Panc1 (cell line): ENCODE results near the gene MAST1. TPM values are rescaled to one million over a fixed set of nuclear protein-coding genes. Genes with fewer than 3 reads are reported as not detected.
A peak's percentile ranks its signal among the peaks of the same experiment; 100 is the strongest.
"Not testable (repeated sequence)": the region's sequence is repeated elsewhere in the genome, so short reads cannot be mapped to it uniquely, and the experiment has no call there.

Source experiments
- ATAC-seq: fragments of 200-7000 bp; cut with Tn5 transposase; 2 replicates; pipeline ENCODE4 v1.9.1; 2020; ENCODE audit warnings: mild to moderate bottlenecking, moderate library complexity
- BruUV-seq: library from RNA; stranded (reverse); fragments of 400-500 nt; replicated peaks from 2 replicates; lab custom pipeline; 2021; lab: Mats Ljungman, UMichigan
- CTCF ChIA-PET: fragments of 300-600 bp; sonication (Branson Sonifier 250); formaldehyde crosslinking; loops from one replicate; lab custom pipeline; 2022; ENCODE audit warnings: antibody characterized with exemption; lab: Charles Lee
- POLR2A ChIA-PET: fragments of 300-600 bp; sonication (Branson Sonifier 250); formaldehyde crosslinking; loops from one replicate; lab custom pipeline; 2022; ENCODE audit warnings: antibody characterized with exemption; lab: Charles Lee
- DNase-seq: peaks from one replicate; pipeline ENCODE4 v3.0.0-alpha.2; 2010; ENCODE audit warnings: low read depth, low spot score
- H3K27ac ChIP-seq: 2 replicates; pipeline ENCODE4 v1.5.1; 2011; ENCODE audit warnings: mild to moderate bottlenecking, low read length, inconsistent platforms
- H3K27me3 ChIP-seq: fragments of 200-500 bp; sonication (Bioruptor generic); 2 replicates; pipeline ENCODE4 v1.6.0; 2014; ENCODE audit warnings: low read length, inconsistent platforms; ENCODE audit not compliant: control insufficient read depth, insufficient read depth
- H3K36me3 ChIP-seq: fragments of 200-500 bp; sonication (Bioruptor generic); 2 replicates; pipeline ENCODE4 v1.5.1; 2014; ENCODE audit warnings: inconsistent platforms, mild to moderate bottlenecking, low read length, moderate library complexity; ENCODE audit not compliant: control insufficient read depth, insufficient read depth
- H3K4me1 ChIP-seq: 2 replicates; pipeline ENCODE4 v1.5.1; 2011; ENCODE audit warnings: inconsistent platforms, mild to moderate bottlenecking, low read length, moderate library complexity; ENCODE audit not compliant: control insufficient read depth, insufficient read depth
- H3K4me3 ChIP-seq, 2 experiments: 2 replicates each; pipeline ENCODE4 v1.5.1; 2011 to 2012; ENCODE audit warnings: low read depth in 2 of 2, low read length in 2 of 2, mild to moderate bottlenecking in 2 of 2, inconsistent platforms in 1 of 2, moderate library complexity in 1 of 2
- H3K9me3 ChIP-seq: fragments of 200-500 bp; sonication (Bioruptor generic); 2 replicates; pipeline ENCODE4 v1.5.1; 2014; ENCODE audit warnings: low read depth, mild to moderate bottlenecking, inconsistent platforms, low read length, moderate library complexity; ENCODE audit not compliant: control insufficient read depth, insufficient read depth
- POLR2AphosphoS5 ChIP-seq: IDR thresholded peaks from 2 replicates; pipeline ENCODE4 v1.6.1; 2012; ENCODE audit warnings: mild to moderate bottlenecking, low read depth, low read length, moderate library complexity
- SIN3A ChIP-seq: IDR thresholded peaks from 2 replicates; pipeline ENCODE4 v1.6.1; 2012; ENCODE audit warnings: low read depth, mild to moderate bottlenecking, low read length, moderate library complexity, borderline replicate concordance; ENCODE audit not compliant: insufficient read depth
- TCF7L2 ChIP-seq: IDR thresholded peaks from 2 replicates; pipeline ENCODE4 v1.6.1; 2011; ENCODE audit warnings: mild to moderate bottlenecking, low read depth, low read length, inconsistent platforms
- in situ Hi-C: cut with HindIII; loops from 2 replicates; pipeline ENCODE4 v1.10.0; 2016; ENCODE audit warnings: low sequenced_read_pairs, low pct_unique_long_range_greater_than_20kb
- intact Hi-C: fragments of 100-400 bp; cut with micrococcal nuclease; formaldehyde crosslinking; loops from one replicate; pipeline ENCODE4 v1.10.0; 2022; ENCODE audit not compliant: unreplicated experiment
- total RNA-seq: library from RNA; stranded (reverse); gene quantifications from one replicate; pipeline ENCODE4 v1.2.1, GENCODE V29; 2021; ENCODE audit not compliant: unreplicated experiment
- TF ChIP-seq, protein P1 (sequence below): fragments of 450-650 bp; IDR thresholded peaks from 2 replicates; pipeline ENCODE4 v1.5.1; 2017; ENCODE audit warnings: mild to moderate bottlenecking

Gene MAST1
- total RNA-seq, 1 experiment from 2014 or later: 3.1 TPM

DNA sequence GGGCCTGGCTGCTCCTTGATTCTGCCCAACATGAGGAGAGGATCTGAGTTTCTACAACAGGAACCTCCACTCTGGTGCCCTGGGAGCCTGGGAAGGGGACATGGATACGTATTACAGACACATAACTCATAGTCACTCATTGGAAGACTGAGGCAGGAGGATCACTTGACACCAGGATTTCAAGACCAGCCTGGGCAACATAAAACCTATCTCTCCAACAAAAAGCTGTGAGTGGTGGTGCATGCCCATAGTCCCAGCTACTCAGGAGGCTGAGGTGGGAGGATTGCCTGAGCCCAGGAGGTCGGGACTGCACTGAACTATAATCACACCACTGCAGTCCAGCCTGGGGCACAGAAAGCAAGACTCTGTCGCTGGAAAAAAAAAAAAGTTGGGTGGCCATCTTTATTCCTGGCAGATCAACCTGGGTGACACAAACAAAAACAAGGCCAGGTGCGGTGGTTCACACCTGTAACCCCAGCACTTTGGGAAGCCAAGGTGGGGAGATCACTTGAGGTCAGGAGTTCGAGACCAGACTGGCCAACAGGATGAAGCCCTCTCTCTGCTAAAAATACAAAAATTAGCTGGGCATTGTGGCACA lies 49.8 kb downstream of the MAST1 start:
- Histone ChIP-seq H3K27ac (no peak overlapping the region), H3K4me1 (no peaks in the 10 kb centered on the region; the same call in 1 of the 2 replicates), H3K9me3 (no peaks in the 10 kb centered on the region; the same call in 1 of the 2 replicates), H3K36me3 (no peaks in the 10 kb centered on the region; the same call in 1 of the 2 replicates), H3K4me3 (no peak overlapping the region), H3K27me3 (no peaks in the 10 kb centered on the region)
- intact Hi-C loops: no loop called here
- POLR2A ChIA-PET: no interaction called here
- CTCF ChIA-PET: no interaction called here
- BruUV-seq: no TSS peak
- in situ Hi-C loops: no loop called here
- TF ChIP-seq, protein P1, sequence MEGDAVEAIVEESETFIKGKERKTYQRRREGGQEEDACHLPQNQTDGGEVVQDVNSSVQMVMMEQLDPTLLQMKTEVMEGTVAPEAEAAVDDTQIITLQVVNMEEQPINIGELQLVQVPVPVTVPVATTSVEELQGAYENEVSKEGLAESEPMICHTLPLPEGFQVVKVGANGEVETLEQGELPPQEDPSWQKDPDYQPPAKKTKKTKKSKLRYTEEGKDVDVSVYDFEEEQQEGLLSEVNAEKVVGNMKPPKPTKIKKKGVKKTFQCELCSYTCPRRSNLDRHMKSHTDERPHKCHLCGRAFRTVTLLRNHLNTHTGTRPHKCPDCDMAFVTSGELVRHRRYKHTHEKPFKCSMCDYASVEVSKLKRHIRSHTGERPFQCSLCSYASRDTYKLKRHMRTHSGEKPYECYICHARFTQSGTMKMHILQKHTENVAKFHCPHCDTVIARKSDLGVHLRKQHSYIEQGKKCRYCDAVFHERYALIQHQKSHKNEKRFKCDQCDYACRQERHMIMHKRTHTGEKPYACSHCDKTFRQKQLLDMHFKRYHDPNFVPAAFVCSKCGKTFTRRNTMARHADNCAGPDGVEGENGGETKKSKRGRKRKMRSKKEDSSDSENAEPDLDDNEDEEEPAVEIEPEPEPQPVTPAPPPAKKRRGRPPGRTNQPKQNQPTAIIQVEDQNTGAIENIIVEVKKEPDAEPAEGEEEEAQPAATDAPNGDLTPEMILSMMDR: no peak
- TF ChIP-seq SIN3A: no peak
- no peak for ATAC-seq
- DNase-seq: no peak

DNA sequence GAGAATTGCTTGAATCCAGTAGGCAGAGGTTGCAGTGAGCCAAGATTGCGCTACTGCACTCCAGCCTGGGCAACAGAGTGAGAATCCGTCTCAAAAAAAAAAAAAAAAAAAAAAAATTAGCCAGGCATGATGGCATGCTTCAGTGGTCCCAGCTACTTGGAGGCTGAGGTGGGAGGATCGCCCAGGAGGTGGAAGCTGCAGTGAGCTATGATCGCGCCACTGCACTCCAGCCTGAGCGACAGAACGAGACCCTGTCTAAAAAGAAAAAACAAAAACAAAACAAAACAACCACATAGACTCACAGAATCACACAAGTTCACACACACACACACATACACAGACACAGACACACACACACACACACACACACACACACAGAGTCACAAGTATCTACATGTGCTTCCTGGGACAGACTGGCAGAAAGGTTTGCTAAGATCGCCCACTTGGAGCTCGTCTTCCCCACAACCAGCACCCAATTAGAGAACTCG lies 52.0 kb downstream of the MAST1 start:
- ChIA-PET POLR2A (interaction anchor here (0.6 kb wide), 1 partner anchor 56 kb away, joined by 3 read pairs; the partner anchor contains the start of gene RAD23A), CTCF (interaction anchor here (0.5 to 0.9 kb wide), 3 partner anchors 18 to 972 kb away, joined by 3 to 11 read pairs (median 6); no protein-coding TSS in a partner anchor)
- DNase-seq, in situ Hi-C loops, BruUV-seq, ATAC-seq, intact Hi-C loops, H3K36me3 ChIP-seq, H3K9me3 ChIP-seq, H3K4me1 ChIP-seq, H3K27me3 ChIP-seq, H3K27ac ChIP-seq: not testable (repeated sequence)
- peak overlapping the region; percentile 85 to 94 for H3K4me3 ChIP-seq

DNA sequence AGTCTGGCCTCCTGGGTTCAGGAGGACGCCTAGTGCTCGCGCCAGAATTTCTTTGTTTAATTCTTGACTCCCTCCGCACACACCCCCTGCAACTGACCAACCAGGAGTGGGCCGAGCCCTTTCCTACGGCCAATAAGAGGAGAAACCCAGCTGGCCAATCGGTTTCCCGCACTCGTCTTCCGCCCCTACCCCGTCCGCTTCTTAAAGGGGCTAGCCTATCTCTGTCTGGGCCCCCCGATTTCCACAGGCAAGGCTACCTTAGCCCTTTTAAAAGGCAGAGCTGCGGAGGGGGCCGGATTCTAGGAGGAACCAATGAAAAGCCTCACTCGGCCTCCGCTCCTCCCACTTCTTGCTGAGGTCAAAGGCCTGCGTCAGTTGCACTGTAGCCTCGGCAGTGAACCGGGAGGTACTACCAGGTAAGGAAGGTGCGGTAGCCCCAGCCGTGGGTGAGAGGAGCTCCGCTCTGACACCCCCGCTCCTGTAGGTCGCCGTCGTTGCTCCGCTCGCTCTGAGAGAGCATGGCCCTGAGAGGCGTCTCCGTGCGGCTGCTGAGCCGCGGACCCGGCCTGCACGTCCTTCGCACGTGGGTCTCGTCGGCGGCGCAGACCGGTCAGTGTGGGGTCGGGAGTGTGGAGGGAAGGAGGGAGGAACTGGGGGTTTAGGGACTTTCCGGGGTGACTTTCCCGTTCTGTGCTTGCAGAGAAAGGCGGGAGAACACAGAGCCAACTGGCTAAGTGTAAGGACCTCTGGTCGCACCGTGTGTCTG lies 52.7 kb downstream of the MAST1 start, which contains the start of gene GCDH:
Gene GCDH, plus strand, starts transcription at position 374 of the 766 bp plus-strand sequence. Its CDS starts 145 bp downstream, at position 519.
- H3K36me3 ChIP-seq: no peaks in the 10 kb centered on the region; the same call in 1 of the 2 replicates
- in situ Hi-C loops: no loop called here
- intact Hi-C loops: no loop called here
- H3K4me1 ChIP-seq: no peaks in the 10 kb centered on the region; the same call in 1 of the 2 replicates
- peak within 1 kb of the TSS; percentile 44; the same call in 1 of the 2 replicates for H3K27ac ChIP-seq
- TF ChIP-seq TCF7L2 (no peak), SIN3A (peak; percentile 56; the same call in 1 of the 2 replicates), POLR2AphosphoS5 (no peak)
- ChIA-PET CTCF (interaction anchor here (0.5 to 0.9 kb wide), 2 partner anchors 17 to 204 kb away, joined by 3 to 11 read pairs; no protein-coding TSS in a partner anchor), POLR2A (interaction anchor here (0.6 kb wide), 2 partner anchors 51 to 55 kb away, joined by 3 to 9 read pairs; partner anchors contain the start of gene RAD23A)
- BruUV-seq: TSS peak; percentile 86
- peak within 1 kb of the TSS; percentile 85 to 94 for H3K4me3 ChIP-seq
- DNase-seq: peak; percentile 87
- no peaks in the 10 kb centered on the region for H3K27me3 ChIP-seq
- peak; percentile 99 for ATAC-seq
- H3K9me3 ChIP-seq: no peaks in the 10 kb centered on the region
